ENCODE data around the gene PRDX2. TPM values are rescaled to one million over a fixed set of nuclear protein-coding genes. Genes with fewer than 3 reads are reported as not detected.
"Not testable (repeated sequence)": the region's sequence is repeated elsewhere in the genome, so short reads cannot be mapped to it uniquely, and the experiment has no call there.

The PRDX2 gene
- total RNA-seq, 1 donor from 2014 or later = 250 TPM

DNA sequence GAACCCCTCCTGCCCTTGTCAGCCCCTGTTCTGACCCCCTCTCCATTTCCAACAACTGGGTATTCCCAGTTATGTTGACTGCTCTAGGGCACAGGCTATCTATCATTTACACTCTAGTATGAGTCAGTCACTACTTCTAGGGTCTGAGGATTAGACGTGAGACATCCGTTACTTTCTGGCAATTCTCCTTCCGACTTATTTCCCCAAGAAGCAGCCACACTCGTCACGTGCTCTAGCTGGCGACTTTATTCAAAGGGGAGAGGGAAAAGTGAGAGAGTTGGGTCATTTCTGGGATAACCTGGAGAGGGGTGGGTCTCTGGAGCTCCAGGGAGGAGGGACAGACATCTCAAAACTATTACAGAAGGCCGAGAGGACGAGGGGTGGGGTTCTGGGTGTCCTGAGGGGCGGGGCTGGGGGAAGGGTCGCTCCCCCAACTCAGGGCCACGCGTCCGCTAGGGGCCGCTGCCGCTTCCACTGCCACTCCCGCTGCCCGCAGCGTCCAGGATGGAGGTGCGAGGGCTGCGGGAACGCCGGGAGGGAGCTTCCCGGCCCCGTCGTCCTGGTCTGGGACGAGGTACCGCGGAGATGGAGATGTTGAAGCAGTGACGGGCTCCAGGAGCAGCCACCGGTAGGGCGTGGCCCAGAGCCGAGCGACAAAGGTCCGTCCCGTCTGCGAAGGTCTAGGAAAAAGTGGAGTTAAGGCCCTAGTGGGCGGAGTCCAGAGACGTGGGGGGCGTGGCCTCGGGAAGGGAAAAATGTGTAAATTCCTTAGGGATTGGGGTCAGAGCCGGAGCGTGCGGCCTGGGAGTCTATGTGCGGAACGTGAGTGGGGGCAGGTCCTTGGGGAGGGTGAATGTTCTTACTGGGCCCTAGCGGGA lies 23.9 kb upstream of the PRDX2 start:
- no peak for DNase-seq (ENCODE audit: low read depth, low spot score)

DNA sequence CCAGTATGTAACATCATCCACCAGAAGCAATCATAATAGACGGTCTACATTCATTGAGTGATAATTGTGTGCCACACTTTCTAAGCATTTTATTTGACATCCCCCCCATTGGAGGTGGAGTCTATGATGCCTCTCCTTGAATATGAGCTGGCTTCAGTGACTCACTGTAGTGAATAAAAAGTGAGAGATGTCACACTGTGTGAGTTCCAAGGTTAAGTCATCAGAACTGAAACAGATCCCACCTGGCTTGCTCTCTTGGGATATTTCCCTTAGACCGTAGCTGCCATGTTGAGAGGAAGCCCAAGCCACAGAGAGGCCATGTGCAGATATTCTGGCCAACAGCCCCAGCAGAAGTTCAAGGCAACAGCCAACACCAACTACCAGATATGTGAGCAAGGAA lies 20.2 kb upstream of the PRDX2 start:
- no peak for DNase-seq (ENCODE audit: low read depth, low spot score)

GRCh38 chr19:12817810-12818209 lies 16.2 kb upstream of the PRDX2 start:
- not testable (repeated sequence) for DNase-seq (ENCODE audit: low read depth, low spot score)

DNA sequence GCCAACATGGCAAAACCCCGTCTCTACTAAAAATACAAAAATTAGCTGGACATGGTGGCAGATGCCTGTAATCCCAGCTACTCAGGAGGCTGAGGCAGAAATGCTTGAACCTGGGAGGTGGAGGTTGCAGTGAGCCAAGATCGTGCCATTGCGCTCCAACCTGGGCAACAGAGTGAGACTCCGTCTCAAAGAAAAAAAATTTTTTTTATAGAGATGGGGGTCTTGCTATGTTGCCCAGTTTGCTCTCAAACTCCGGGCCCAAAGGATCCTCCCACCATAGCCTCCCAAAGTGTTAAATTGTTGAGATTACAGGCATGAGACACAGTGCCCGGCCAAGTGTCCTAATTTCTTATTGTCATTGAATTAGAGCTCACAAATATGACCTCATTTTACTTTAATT lies 15.6 kb upstream of the PRDX2 start:
- DNase-seq (ENCODE audit: low read depth, low spot score) = not testable (repeated sequence)

DNA sequence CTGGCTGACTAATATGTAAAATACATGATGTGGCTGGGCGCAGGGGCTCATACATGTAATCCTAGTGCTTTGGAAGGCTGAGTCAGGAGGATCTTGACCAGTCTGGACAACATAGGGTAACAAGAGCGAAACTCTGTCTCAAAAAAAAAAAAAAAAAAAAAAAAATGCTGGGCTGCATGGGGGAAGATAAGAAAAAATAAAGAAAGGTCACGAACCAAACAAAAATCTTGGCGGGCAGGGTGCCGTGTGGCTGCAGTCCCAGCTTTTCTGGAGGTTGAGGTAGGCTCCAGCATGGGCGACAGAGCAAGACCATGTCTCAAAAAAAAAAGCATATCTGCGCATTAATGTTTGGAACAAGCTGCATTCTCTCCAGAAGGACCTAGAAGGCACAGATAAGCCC lies 13.5 kb upstream of the PRDX2 start:
- no peak for DNase-seq (ENCODE audit: low read depth, low spot score)

GRCh38 chr19:12806242-12807081 lies 4.9 kb upstream of the PRDX2 start, which contains the start of gene RNASEH2A:
Gene RNASEH2A, plus strand, starts transcription at chr19:12806584. Its CDS starts 90 bp downstream, at chr19:12806674.
- DNase-seq (ENCODE audit: low read depth, low spot score) = peak; percentile 59

- no peak for DNase-seq (ENCODE audit: low read depth, low spot score)
Measured at GRCh38 chr19:12804051-12804450, 2.5 kb upstream of the PRDX2 start.

GRCh38 chr19:12802267-12803106 lies 887 bp upstream of the PRDX2 start:
- DNase-seq (ENCODE audit: low read depth, low spot score) = no peak

GRCh38 chr19:12800923-12801465 lies 606 bp downstream of the PRDX2 start:
- DNase-seq (ENCODE audit: low read depth, low spot score) = no peak

GRCh38 chr19:12800466-12800770 lies 1.2 kb downstream of the PRDX2 start:
- DNase-seq (ENCODE audit: low read depth, low spot score) = no peak

DNA sequence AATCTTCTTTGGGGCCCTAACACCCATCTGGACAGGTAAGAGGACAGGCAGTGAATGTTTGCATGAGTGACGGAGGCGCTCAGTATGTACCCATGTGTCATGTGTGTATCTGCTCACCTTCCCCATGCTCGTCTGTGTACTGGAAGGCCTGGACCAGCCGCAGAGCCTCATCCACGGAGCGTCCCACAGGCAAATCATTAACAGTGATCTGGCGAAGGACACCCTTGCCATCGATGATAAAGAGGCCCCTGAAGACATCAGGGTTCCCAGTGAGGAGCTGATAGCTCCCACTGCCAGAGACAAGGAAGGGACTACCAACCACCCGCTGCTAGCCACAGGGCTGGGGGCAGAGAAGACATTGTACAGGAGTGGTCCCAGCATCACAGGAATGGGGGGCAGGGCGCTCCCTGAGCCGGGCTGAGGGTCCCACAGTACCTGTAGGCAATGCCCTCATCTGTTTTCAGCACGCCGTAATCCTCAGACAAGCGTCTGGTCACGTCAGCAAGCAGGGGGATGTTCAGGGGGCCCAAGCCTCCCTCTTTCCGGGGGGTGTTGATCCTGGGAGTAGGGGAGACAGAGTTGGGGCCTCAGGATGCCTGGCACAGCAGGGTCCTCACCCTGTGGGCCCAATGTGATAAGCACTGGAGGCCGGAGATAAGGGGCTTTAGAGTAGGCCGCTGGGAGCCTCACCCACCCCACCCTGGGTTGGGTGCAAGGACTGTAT lies 1.7 kb downstream of the PRDX2 start:
- no peak for DNase-seq (ENCODE audit: low read depth, low spot score)

GRCh38 chr19:12797607-12798006 lies 4.0 kb downstream of the PRDX2 start:
- not testable (repeated sequence) for DNase-seq (ENCODE audit: low read depth, low spot score)

DNA sequence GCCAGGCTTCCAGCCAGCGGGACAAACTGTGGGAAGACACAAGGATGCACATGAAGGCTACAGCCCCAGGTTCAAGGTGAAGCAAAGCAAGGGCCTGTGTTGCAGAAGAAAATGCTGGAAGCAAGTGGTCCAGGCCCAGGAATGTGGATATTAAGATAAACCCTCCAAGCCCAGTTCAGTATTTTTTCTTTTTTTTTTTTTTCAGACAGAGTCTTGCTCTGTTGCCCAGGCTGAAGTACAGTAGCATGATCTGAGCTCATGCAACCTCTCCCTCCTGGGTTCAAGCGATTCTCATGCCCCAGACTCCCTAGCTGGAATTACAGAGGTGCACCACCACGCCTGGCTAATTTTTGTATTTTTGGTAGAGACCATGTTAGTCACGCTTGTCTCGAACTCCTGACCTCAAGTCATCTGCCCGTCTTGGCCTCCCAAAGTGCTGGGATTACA lies 4.4 kb downstream of the PRDX2 start:
- DNase-seq (ENCODE audit: low read depth, low spot score) = no peak

DNA sequence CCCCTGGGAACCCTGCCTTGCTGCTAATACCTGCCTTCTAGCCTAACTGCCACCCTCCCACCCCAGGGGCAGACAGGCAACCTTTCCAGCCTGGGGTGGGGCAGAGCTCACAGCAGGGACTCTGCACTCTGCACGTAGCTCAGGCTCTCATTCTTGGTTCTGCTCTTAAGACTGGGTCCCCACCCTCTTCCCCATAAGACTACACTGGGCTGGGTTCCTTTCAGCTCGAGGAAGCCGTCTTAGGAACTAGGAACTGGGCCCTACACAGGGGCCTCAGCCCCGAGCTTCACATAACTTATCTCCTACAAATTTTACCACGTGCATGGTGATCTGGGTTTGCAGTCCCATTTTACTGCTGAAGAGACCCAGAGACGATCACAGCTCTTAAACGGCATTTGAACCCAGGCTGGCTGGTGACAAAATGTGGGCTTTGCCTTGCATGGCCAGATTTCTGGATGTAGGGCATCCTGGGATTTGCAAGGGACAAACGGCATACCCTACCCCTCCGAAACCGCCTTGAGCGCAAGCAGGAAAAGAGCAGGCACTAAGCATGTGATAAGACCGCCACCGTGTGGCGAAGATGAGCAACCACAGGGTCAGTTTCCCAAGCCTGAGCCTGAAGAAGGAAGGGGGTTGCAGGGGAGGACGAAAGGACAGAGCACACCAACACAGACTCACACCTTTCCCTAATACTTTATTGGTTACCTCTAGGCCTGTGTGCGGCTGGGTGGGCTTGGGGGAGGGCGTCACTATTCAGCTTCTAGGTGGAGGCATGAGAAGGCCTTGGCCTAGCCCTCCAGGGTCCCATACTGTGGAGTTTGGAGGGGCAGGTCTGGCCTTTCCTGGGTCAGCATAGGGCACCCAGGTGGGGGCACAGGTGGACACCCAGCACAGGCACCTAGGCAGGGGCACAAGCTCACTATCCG lies 5.2 kb downstream of the PRDX2 start:
- DNase-seq (ENCODE audit: low read depth, low spot score) = peak; percentile 43

DNA sequence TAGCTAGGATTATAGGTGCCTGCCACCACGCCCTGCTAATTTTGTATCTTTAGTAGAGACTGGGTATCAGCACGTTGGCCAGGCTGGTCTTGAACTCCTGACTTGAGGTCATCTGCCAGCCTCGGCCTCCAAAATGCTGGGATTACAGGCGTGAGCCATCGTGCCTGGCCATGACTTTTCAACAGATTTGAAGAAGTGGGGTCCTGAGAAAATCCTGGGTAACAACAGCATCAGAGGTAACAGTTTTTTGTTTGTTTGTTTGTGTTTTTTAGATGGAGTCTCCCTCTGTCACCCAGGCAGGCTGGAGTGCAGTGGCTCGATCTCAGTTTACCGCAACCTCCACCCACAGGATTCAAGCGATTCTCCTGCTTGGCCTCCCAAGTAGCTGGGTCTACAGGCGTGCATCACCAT lies 6.6 kb downstream of the PRDX2 start:
- no peak for DNase-seq (ENCODE audit: low read depth, low spot score)

DNA sequence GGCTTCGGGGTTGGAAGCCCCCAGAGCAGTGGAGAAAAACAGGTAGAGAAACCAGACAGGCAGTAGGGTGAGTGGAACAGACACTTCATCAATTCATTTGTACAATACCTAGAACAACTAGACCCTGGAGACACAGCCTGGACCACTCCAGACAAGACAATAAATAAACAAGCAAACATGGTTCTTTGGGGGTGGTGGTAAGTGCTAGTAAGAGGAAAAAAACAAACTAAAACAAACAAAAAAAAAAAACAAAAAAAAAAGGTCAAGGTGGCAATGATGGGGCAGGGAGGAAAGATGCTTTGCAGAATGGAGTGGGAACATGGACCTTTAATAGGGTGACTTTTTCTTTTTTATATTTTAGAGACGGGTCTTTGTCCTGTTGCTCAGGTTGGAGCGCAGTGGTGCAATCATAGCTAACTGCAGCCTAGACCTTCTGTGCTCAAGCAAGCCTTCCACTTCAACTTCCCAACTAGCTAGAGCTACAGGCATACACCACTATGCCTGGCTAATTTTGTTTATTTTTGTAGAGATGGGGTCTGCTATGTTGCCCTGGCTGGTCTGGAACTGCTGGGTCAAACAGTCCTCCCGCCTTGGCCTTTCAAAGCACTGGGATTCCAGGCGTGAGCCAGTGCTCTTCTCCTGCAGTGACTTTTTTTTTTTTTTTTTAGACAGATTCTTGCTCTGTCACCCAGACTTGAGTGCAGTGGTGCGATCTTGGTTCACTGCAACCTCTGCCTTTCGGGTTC lies 7.2 kb downstream of the PRDX2 start:
- DNase-seq (ENCODE audit: low read depth, low spot score) = no peak

DNA sequence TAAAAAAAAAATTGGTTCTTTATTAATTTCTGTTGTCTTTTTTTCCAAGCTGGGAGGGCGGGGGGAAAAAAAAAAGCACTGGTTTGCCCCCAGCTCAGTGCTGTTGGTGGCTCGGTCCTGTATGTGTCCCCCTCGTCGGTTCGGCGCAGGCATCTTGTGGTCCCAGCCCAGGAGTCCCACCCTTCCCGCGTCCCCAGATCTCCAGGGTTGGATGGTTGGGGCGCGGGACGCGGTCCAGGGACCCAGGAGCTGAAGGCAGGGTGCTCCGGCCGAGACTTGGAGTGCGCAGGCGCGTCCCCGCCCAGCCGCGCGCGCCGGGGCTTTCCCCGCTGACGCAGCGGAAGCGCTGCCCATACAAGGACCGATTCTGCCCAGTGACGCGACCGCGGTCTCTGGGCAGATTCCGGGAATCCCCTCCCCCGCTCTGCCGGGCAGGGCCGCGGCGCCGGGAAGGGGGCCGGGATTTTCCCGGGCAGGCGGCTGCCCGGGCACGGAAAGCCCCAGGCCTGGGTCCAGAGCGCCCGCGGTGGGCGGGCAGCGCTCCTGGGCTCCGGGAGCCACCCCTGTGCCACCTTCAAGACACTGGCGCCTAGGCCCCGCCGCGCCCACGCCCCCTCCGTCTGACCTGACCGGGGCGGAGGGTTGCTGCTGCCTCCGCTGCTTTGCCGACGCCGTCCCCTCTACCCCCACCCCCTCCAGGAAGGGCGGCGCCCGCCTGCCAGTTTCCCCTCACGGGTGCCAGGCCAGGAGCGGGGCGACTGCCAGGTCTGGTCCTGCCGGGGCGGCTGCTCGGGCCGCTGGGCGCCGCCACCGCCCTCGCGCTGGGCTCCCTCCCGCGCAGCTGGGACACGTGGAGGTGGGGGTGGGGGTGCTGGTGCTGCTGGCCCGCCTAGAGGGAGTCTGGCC lies 8.1 kb downstream of the PRDX2 start:
- peak; percentile 75 for DNase-seq (ENCODE audit: low read depth, low spot score)

DNA sequence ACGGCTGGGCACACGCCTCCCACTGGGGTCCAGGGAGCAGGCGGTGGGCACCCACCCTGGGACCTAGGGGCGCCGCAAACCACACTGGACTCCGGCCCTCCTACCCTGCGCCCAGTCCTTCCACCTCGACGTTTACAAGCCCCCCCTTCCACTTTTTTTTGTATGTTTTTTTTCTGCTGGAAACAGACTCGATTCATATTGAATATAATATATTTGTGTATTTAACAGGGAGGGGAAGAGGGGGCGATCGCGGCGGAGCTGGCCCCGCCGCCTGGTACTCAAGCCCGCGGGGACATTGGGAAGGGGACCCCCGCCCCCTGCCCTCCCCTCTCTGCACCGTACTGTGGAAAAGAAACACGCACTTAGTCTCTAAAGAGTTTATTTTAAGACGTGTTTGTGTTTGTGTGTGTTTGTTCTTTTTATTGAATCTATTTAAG lies 8.7 kb downstream of the PRDX2 start:
- no peak for DNase-seq (ENCODE audit: low read depth, low spot score)
